Activated naive CD4-positive, alpha-beta T cell treated with anti-CD3 and anti-CD28 coated beads, Interleukin-2, amount 50 U/mL, for 16 hours (primary cell): ENCODE measurements around the gene CNTNAP5.

Experiments used
- DNase-seq: peaks from one replicate; pipeline ENCODE4 v3.0.0-alpha.2; 2020

The CNTNAP5 gene

DNA sequence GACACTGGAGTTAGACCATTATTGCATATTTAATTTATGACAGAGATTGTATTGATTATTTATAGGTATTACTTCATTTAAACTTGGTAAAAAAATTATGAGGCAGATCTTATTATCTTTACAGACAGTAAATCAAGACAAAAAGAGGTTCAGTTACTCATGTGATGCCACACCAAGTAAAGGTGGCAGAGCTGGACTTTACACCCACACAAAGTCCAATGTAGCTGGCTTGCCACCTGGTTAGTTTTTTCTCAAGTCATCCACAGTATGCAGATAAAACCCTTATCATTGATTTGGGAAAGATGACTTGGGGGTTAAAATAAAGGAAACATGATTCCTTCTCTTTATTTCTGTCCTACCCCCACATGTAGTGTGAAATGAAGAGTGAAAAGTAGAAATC lies 137.2 kb downstream of the CNTNAP5 start:
- no peak for DNase-seq

DNA sequence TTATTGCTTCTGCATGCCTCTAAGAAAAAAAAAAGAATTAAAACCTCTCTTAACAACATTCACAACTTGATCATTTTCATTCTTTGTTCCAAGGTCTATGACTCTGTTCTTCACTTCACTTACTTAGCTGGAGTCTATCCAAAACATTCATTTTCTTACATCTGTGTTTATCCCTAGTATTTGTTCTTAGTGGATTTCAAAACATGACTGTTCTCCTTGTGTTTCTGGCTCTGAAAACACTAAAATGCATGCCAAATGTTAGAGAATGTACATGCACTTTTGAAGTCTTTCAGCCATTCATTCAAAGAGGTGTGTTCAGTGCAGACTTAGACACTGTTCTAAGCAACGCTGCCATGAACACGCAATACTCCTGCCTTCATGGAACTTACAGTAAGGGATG lies 138.8 kb downstream of the CNTNAP5 start:
- DNase-seq = no peak

DNA sequence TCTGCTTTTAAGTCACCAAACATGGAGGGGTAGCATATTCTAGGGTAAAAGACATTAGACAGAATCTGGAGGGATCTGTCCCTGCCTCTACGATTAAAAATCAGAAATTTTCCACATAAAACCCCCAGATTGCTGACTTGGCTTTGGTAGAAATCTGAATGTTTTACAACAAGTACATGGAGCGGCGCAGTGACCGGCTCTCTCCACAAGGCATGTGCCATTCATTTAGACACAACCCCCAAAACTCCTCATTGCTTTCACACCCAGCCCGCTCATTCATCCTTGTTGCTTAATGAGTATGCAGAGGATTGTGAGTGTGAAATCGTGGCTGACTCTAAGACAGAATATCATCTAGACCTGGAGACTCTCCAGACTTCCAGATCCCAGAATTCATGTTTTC lies 140.6 kb downstream of the CNTNAP5 start:
- DNase-seq = no peak

DNA sequence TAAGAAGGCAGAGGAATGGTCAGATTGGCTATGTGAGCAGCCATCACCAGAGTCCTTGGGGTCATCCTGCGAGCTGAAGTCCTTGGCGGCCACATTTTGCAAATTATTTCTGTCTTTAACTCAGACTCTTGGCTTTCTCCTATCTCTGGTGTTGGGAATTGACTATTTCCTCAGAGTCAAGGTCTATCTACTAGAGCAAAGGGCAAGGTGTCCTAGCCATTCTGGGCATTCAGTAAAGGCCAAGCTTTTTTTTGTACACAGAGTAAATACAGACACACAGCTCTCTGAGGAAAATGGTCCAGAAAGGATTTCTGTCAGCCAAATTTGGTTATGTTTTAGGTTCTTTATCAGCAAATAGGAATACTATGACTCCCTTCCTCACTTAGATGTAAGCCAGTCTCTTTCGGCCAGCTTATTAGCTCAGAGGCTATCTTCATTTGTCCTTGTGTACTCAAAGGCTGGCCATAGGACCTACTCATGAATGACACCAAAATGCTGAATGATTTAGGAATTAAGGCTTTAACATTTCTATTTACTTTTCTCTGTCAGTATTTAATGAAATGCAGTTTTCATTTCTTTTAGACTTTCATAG lies 146.5 kb downstream of the CNTNAP5 start:
- no peak for DNase-seq

DNA sequence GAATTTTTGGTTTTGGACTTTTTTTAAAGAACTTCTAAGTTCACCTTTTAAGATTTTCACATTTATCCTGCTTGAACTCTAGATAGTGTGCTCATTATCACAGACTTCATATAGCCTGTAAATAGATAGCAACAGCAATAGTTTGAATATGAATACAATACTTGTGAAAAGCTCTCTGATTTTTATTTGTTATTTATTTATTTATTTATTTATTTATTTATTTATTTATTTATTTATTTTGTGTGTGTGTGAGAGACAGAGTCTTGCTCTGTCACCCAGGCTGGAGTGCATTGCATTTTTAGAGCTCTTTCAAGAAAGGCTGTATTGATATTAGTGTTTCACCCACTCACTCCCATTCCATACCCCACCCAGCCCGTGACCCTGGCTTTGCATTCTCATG lies 153.6 kb downstream of the CNTNAP5 start:
- DNase-seq = no peak

DNA sequence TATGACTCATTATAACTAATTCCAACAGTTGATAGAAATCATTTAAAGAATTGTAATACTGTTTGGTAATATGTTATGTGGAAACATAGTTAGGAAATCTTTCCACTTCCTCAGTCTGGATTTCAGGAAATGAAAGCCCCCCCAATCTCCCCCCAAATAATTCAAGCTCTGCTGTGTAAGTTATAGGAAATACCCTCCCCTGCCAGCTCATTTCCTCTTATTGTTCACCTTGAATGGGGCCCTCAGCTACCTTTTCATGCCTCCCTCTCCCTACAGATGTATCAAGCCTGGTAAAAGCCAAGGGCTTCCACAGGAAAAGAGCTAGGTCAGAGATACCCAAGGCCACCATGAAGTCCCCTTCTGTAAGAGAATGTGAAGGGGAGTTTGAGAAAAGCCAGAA lies 155.5 kb downstream of the CNTNAP5 start:
- no peak for DNase-seq

DNA sequence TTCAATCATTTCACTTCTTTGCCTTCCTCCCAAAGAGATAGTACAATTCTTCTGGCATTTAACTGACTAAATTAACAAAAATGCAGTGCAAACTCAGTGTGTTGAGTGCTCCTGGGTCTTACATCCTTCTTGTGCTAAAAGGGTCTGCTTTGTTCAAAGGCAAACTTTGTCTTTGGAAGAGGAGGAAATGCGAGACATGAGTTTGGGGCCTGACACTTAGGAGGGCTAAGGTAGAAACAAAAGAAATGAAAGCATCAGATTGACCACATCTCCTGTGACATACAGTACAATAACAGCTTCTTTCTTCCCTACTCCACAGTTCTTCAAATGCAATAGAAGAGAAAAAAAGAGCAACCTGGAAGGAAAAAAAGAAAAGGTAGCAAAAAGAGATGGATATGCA lies 161.7 kb downstream of the CNTNAP5 start:
- DNase-seq = no peak

DNA sequence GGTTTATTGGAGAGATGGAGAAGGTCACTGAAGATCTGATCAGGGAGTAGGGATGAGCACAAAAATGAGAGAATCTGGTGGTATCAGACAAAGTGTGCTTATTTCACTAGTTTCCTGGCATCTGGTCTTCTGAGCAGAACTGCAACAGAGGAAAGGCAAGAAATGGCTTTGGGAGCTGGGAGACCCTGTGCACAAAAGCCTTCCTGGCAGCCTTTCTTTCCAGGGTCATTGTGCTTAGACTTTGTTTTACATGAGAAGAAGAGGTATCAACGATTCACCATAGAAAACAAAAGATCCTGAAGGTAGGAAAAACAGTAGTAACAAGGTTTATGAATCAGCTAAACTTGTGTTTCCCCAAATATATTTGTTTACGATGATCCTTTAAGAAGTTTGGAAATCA lies 162.9 kb downstream of the CNTNAP5 start:
- DNase-seq = no peak

DNA sequence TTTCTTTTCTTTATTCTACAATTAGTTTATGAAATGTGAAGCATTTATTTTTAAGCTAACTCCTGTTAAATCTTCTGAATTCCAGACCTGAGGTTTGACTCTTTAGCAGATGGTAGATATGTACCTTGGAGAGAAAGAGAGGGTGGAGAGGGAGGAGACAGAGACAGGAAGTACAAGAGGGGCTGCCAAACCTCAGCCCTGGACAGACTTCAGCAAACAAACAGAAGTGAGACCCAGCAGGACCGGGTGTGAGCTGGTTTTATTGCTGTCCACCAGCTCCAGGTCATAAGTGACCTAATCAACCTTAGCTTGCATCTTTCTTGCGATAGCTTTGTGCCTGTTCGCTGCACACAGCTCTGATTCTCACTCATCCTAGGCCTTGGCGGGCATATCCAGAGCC lies 168.6 kb downstream of the CNTNAP5 start:
- no peak for DNase-seq

DNA sequence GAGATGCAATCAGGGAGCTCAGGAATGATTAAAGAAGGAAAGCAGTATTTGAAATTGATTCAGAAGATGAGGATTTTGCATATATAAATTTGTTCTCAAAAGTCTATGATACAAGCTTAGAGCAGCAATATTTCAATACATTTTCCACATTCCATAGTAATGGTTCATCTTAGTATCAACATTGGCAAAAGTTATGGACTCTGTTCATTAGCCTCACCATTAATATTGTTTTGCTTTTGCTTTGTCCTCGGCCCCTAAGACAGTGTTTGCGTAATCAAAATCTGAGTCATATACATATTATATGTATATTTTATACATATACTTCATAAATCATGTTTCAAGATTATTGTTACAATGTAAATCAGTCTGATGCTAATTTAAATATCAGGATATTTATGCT lies 176.6 kb downstream of the CNTNAP5 start:
- no peak for DNase-seq

DNA sequence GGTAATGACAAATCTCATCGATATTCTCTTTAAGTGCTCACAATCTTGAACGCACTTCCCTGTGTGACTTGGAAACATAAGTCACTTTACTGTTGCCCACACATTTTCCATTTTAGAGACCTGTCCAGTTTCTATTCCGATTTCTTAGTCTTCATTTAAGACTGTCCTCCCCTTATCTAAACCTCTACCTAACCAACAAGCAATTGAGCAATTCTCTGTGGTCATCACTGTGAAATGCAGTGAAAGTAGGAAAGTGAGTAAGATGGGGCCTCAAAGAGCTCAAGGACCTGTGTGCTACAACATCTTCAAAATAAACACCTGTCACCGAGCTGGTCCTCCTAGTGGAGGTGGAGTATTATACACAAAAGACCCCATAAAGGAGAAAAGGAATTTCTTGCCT lies 184.4 kb downstream of the CNTNAP5 start:
- DNase-seq = no peak

DNA sequence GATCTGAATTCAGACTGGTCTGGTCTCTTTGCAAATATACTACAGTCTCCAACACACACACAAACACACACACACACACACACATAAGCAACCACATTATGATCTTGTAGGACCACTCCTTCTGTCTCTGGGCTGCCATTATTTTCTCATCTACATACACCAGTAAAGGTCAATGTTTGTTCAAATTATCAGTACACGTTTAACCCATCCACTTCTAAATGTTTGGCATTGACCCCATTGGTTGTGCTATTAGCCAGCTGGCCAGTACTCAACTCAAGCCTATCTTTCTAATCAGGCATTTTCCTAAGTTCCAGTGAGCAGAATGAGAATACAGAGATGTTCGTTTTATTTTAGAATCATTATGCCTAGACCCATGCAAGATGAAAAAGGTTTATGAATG lies 186.4 kb downstream of the CNTNAP5 start:
- DNase-seq = no peak

DNA sequence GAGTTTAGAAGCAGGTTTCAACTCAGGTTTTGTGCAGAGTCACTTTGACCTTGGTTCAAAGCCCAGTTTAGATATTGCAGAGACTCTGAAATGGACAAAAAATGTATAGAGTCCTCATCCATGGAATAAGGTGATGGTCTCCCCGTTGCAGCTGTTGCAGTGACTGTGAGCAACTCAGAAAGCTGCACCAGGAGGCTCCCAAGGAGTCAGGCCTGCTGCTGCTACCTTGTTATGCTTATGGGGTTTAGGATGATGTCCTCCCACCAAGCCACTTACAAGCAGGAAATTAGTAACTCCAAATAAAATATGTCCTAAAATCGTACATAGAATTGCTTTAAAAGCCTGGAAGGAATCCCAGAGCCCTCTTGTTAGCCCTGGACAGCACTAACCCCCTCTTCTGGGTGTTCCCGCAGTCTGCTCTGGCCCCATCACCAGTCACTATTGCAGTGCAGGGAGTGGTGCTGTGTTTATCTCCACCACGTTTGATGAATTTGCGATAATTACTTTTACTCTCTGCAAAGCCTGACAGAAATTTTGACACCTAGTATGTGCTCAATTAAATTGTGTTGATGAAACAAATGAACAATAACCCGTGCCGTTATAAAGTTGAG lies 189.0 kb downstream of the CNTNAP5 start:
- no peak for DNase-seq

DNA sequence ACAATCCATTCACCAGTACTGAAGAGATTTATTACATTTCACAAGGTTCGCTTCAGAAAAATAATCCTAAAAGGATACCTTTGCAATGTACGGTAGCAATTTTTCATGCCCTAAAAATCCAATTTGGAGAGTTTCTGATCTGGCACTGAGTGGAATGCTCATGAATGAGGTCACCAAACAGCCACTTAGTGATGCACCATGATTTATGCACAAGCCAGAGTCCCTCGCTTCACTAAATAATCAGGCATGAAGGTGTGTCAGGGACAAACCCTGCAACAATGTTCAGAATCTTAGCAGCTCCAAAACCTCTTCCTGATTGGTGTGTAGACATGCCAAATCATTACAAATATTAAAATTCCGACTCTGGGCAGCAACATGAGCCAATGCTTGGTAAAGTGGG lies 221.1 kb downstream of the CNTNAP5 start:
- DNase-seq = no peak

DNA sequence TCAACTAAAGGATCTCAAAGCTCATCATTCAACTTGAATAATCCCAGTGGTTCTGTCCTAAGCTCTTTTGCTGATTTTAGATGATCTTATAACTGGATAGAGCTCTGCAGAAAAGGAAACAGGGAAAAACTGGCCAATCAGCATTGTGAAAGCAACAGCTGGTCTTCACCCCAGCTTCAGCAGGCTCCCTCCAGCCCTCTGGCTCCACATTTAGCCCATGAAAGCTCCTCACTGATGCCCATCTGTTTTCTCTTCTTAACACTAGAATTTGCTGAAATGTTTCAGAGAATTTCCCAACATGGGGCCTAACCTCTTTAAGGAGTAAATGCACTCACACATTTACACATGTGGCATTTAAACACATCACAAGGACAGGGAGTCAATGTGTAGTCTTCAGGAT lies 223.3 kb downstream of the CNTNAP5 start:
- no peak for DNase-seq

DNA sequence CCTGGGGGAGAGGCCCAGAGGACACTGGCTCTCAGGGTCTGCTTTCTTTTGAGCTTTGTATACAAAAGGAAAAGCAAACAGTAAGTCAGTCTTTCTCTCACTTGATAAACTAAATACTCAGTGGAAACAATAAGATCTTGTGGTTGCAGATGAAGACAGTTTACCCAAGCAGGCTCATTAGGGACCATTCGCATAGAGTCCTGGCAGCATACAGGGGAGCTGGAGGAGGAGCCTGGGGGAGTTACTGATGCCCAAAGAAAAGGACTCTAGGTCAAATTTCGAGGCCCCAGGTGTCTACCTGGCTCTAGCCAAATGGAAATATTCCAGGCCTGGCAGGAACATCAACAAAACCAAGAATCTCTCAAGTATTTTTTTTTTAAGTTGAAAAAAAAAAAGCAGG lies 225.3 kb downstream of the CNTNAP5 start:
- DNase-seq = no peak

DNA sequence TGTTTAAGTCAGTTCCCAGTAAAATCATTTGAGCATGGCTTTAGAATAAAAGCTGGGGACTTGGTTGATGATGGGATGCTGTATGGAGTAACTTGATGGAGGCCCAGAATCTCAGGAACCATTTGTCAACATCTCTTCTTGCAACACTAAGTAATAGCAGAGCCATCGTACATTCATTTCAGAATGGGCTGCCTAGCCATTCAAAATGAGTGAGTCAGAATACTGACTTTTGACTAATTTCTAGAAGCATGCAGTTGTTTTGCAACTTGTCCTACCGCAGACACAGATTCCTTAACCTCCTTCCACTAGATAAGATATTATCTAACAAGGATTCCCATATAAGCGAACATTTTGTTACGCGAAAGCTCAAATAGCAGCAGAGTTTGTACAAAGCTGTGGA lies 229.5 kb downstream of the CNTNAP5 start:
- DNase-seq = no peak

DNA sequence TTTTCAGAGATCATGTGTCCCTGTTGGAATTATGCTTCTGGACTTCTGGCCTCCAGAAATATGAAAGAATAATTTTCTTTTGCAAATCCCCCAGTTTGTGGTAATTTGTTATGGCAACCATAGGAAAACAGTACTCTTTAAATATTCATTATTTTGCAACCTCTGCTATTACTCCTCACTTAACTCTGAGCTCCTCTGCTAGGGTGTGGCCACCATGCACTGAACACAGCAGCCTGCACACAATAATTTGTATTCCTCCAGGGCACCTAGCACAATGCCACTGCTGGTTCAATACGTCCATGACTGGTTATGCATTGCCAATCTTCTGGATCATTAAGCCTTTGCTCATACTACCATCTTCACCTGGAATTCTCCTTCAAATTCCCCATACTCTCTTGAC lies 232.0 kb downstream of the CNTNAP5 start:
- no peak for DNase-seq

DNA sequence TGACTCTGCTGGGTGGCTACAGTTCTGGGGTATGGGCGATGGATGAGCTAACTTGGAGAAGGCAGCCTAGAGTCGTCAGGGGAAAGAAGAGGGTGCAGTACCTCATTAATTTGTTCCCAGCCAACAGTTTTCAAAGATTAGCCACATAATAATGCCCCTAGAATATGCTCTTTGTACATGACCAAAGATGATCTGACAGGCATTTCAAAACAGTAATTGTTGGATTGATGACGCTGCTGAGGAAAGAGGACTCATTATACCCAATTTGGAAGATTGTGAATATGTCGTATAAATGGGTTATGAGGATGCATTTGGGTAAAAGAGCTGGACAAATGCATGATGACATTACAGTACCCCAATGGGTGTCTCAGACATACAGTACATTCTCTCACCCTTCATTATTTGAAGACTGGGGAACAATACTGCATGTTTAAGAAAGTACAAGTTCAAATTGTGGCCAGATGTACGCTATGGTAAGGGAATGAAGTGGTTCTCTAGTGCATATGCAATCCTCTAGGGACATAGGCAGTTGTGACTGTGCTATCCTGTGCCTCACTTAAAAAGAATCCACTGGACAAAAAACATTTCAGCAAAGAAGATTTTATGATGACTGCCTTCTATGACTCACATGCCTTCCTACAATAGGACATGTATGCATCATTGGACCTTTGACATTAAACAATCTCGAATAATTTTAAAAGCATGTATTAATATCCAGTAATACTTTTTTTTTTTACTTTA lies 233.2 kb downstream of the CNTNAP5 start:
- DNase-seq = no peak

DNA sequence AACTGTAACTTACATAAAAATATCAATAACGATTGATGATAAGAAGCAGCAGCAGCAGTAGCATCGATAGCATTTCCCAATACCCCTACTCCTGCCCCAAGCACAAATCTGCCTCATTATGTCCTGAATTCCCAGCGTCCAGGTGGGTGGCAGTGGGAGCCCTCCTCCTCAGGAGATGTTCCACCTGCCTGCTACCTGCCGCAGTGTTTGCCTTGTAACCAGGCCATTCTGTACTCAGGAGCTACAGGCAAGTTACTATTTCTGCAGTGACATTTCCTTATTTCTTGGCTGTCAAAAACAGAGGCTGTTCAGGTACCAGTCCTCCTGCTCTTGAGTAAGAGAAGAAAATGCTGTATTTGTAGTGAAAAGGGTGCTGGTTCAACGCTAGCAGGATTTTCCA lies 236.4 kb downstream of the CNTNAP5 start:
- no peak for DNase-seq

DNA sequence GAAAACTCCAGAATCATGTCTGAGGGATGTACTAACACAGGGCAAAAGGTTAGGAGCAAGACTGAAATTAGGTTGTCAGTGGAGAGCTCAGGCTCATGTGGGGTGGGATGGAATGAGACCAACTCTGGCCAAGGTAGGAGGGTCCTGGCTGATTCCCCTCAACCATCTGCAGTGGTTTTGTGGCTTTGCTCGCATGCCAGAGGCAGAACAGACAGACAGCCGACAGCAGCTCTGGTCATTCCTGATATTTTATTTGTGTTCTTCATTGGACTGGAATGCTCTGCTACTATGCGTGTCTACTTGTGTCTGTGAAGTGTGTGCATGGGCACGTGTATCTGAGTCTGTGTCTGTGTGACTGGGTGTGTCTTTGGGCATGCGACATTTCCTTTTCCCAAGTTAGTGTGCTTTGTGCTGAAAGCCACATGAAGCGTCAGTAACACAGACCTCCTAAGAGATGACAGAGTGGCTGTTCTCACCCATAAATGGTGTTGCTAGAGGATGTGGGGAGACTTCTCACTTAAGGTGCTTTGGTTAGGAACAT lies 239.5 kb downstream of the CNTNAP5 start:
- no peak for DNase-seq

DNA sequence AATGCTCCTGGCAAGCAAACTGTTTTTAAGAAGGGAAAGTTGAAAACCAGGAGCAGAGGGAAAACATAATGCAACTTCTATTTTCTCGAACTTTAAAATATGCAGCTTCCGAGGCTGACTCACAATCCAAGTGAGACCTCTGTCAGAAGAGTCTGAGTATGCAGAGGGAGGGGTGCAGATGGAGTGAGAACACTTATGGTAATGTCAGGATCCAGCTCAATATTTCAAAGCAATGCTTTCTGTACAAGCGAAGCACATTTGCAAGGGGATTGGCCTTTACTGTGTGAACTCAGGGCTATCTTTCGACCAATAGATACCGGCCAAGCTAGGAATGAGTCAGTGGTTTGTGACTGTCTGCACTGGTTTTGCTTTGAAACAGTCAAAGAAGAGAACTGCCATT lies 242.7 kb downstream of the CNTNAP5 start:
- DNase-seq = no peak

DNA sequence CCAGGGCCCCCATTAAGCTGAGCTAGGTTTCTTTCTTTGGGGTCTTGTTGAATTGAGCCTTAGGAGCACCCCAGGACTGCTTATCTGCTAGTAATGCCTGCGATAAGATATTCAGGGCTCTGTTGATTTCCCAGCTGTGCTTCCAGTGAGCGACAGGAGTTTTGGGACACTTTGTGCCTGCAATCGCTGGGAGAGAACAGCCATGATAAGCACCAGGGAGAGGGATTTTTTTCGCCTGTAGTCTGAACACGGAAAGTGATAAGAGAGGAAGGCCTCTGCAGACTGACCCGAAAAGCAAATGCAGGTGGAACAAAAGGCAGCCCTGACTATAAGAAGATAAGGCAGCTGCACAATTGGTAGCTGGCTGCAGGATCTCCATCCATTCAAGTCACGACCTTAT lies 244.3 kb downstream of the CNTNAP5 start:
- no peak for DNase-seq

DNA sequence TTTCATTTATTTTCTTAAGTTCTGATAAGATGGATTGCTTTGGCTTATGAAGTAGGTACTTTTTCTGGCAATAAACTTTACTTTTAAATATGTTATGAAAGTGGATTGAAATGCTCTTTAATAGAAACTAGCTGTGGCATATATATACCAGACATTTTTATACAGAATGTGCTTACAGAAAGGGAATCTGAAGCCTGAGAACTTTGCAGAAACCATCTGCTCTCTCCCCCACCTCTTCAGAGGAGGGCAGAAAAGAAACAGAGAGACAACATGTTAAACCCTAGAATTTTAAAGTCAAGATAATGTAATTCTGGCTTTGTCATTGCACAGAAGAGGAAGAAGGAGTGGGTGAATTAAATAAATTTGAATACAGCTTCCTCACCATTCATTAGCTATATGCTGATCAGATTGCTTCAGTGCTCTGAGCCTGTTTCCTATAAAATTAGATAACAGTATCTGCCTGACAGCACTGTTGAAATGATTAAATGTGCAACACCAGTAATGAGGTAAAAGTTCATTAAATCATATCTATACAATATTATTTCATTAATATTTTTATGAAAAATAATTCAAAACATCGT lies 247.3 kb downstream of the CNTNAP5 start:
- no peak for DNase-seq
